Measurements from ENCODE around the gene CLEC16A.

DNA sequence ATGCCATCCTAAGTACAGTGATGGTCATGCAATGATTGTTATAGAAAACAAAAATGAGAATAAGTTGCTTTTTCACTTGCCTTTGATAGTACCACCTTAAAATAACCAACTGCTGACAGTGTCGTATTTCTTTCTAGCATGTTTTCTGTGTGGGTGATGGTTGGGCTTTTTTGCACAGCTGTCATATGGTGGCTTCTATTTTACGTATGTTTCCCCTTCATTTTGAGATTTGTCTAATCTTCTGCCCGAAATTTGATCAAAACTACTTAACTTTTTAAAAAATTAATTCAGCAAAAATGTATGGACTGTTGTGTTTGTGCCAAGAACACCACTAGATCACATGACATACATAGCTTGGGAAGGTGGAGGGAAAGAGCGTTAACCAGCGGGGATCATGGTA, 90.7 kb downstream of the CLEC16A start:
- TF ChIP-seq, protein P1, sequence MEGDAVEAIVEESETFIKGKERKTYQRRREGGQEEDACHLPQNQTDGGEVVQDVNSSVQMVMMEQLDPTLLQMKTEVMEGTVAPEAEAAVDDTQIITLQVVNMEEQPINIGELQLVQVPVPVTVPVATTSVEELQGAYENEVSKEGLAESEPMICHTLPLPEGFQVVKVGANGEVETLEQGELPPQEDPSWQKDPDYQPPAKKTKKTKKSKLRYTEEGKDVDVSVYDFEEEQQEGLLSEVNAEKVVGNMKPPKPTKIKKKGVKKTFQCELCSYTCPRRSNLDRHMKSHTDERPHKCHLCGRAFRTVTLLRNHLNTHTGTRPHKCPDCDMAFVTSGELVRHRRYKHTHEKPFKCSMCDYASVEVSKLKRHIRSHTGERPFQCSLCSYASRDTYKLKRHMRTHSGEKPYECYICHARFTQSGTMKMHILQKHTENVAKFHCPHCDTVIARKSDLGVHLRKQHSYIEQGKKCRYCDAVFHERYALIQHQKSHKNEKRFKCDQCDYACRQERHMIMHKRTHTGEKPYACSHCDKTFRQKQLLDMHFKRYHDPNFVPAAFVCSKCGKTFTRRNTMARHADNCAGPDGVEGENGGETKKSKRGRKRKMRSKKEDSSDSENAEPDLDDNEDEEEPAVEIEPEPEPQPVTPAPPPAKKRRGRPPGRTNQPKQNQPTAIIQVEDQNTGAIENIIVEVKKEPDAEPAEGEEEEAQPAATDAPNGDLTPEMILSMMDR (conservative IDR thresholded peaks at IDR 0.05; ENCODE audit: low read depth in 2 of 2): no peak
- TF ChIP-seq, protein P2, sequence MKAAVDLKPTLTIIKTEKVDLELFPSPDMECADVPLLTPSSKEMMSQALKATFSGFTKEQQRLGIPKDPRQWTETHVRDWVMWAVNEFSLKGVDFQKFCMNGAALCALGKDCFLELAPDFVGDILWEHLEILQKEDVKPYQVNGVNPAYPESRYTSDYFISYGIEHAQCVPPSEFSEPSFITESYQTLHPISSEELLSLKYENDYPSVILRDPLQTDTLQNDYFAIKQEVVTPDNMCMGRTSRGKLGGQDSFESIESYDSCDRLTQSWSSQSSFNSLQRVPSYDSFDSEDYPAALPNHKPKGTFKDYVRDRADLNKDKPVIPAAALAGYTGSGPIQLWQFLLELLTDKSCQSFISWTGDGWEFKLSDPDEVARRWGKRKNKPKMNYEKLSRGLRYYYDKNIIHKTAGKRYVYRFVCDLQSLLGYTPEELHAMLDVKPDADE (IDR thresholded peaks at IDR 0.05): no peak
- no peak for TF ChIP-seq EZH2 (IDR thresholded peaks at IDR 0.05; ENCODE audit: low read depth, unreplicated experiment)

Measured in GM23338 (cell line).